OCI-LY3 (cell line): Measurements from ENCODE around the gene REEP3.

ENCODE experiments used
- H2AFZ ChIP-seq: fragments of 200-600, 300-600 bp; shearing (Covaris generic); 2 replicates; pipeline ENCODE4 v1.6.0; 2014; ENCODE audit warnings: antibody characterized with exemption, low read depth, low read length
- H3K27ac ChIP-seq: fragments of 200-600, 300-600 bp; sonication (generic); 2 replicates; pipeline ENCODE4 v1.5.1; 2014; ENCODE audit warnings: mild to moderate bottlenecking, low read length, moderate library complexity, mixed read lengths
- H3K27me3 ChIP-seq: fragments of 200-600, 300-600 bp; sonication (generic); 2 replicates; pipeline ENCODE4 v1.6.1; 2014; ENCODE audit warnings: low read depth, low read length, mixed read lengths
- H3K36me3 ChIP-seq: fragments of 200-600, 300-600 bp; sonication (generic); replicated peaks from 2 replicates; pipeline ENCODE3; 2014; ENCODE audit warnings: low read depth, low read length, mixed read lengths
- H3K4me1 ChIP-seq: fragments of 300-600, 200-600 bp; sonication (generic); 2 replicates; pipeline ENCODE4 v1.6.1; 2014; ENCODE audit warnings: low read length, mixed read lengths
- H3K4me2 ChIP-seq: fragments of 200-600, 300-600 bp; sonication (generic); 2 replicates; pipeline ENCODE4 v1.6.1; 2014; ENCODE audit warnings: low read length, mixed read lengths
- H3K4me3 ChIP-seq: fragments of 300-600, 200-600 bp; sonication (generic); 2 replicates; pipeline ENCODE4 v1.5.1; 2014; ENCODE audit warnings: antibody characterized with exemption, mild to moderate bottlenecking, low read length, moderate library complexity
- H3K79me2 ChIP-seq: fragments of 300-600, 200-600 bp; shearing (Covaris generic); 2 replicates; pipeline ENCODE4 v1.6.1; 2014; ENCODE audit warnings: mild to moderate bottlenecking, low read length, mixed read lengths
- H3K9ac ChIP-seq: fragments of 300-600, 200-600 bp; shearing (Covaris generic); 2 replicates; pipeline ENCODE4 v1.6.0; 2014; ENCODE audit warnings: mild to moderate bottlenecking, low read length, moderate library complexity
- H3K9me3 ChIP-seq: fragments of 200-600, 300-600 bp; shearing (Covaris generic); 2 replicates; pipeline ENCODE4 v1.6.1; 2014; ENCODE audit warnings: low read length, mixed read lengths; ENCODE audit not compliant: insufficient read depth
- H4K20me1 ChIP-seq: fragments of 200-600, 300-600 bp; sonication (generic); 2 replicates; pipeline ENCODE4 v1.6.1; 2016; ENCODE audit warnings: low read length, mixed read lengths; ENCODE audit not compliant: insufficient read depth
- CTCF ChIP-seq: fragments of 200-600, 300-600 bp; sonication (generic); IDR thresholded peaks from 2 replicates; pipeline ENCODE4 v1.5.1; 2014; ENCODE audit warnings: antibody characterized with exemption, low read length, low read depth
- EZH2phosphoT487 ChIP-seq: fragments of 200-600 bp; shearing (Covaris generic); IDR thresholded peaks from 2 replicates; pipeline ENCODE4 v1.6.1; 2018; ENCODE audit warnings: antibody characterized with exemption, mixed run types, low read depth

REEP3 gene

DNA sequence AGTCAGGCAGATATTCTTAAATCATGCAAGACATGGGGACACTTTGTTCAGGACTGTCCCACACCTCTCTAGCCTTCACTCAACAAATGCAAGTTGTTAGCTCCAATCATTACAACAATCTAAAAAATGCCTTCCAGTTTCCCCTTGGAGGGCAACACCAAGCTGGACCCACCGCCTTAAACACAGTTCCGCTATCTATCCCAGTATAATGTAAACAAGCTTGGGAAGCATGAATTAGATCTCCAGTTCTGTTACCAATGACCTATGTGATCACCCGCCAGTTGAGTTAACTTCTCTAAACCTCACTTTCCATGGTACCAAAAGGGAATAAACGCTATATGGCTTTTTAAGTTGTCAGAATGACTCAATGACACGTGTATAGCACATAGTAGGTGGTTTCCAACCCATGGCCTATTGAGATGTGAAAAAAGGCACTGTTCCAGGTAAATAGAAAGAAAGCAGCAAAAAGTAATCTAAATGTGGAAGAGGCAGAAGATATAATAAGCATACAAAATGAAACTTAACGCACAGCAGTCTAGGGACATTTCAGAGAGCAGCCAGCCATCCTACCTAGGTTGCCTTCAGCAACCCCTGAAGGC, 2.4 kb upstream of the REEP3 start:
- H2AFZ ChIP-seq: no peak overlapping the region
- H3K4me3 ChIP-seq: no peak overlapping the region
- H3K79me2 ChIP-seq: peaks cover 93% of the 10 kb centered on the region
- TF ChIP-seq CTCF (no peak), EZH2phosphoT487 (no peak)
- no peaks in the 10 kb centered on the region for H4K20me1 ChIP-seq
- H3K36me3 ChIP-seq: no peaks in the 10 kb centered on the region
- H3K9ac ChIP-seq: no peak overlapping the region
- no peak overlapping the region for H3K4me2 ChIP-seq
- peaks cover 6% of the 10 kb centered on the region; the same call in 1 of the 2 replicates for H3K9me3 ChIP-seq
- peaks cover 26% of the 10 kb centered on the region for H3K4me1 ChIP-seq
- no peak overlapping the region for H3K27ac ChIP-seq
- H3K27me3 ChIP-seq: no peaks in the 10 kb centered on the region

DNA sequence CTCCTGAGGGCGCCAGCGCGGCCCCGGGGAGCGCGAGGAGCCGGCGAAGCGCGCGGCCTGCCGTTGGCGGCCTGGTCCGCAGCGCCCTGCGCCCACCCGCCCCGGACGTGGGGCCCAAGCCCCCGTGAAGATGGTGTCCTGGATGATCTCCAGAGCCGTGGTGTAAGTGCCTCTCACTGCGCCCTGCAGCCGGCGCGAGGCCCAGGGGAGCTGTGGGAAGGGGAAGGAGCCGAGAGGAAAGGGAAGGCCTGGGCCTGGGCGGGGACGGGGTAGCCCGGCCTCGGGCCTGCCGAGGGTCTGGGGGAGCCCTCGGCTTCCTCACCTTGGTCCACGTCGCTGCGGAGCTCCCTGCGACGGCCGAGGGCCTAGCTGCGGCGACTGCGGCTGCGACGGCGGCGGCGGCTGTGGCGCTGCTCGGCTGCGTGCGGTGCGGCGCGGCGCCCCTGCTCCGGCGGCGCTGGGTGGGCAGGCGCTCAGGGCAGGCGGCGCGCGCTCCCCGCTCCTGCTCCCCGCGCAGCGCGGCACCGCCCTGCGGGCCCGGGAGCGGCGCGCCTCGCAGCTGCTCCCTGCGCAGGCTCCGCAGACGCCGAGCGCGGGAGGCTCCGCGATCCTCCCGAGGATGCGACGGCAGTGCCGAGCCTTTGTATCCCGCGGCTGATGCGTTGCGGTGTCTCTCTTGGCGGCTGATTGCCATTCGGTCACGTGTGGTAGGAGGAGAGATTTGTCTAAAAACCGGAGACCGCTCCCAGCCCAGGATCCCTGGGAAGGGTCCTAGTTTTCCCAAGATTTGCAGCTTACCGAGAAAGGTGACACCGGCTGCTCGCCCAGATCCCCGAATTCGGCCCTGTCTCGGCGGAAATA, 445 bp downstream of the REEP3 start:
- no peak for TF ChIP-seq CTCF
- no peak for TF ChIP-seq EZH2phosphoT487
- H3K4me3 ChIP-seq: peak overlapping the region; percentile 78
- H3K4me1 ChIP-seq: peaks cover 18% of the 10 kb centered on the region
- peaks cover 65% of the 10 kb centered on the region for H3K79me2 ChIP-seq
- peak overlapping the region; percentile 80 for H3K4me2 ChIP-seq
- H2AFZ ChIP-seq: peak overlapping the region; percentile 56
- peak overlapping the region; percentile 73 for H3K27ac ChIP-seq
- no peaks in the 10 kb centered on the region for H3K27me3 ChIP-seq
- peak overlapping the region; percentile 88 for H3K9ac ChIP-seq
- H4K20me1 ChIP-seq: no peaks in the 10 kb centered on the region
- no peaks in the 10 kb centered on the region for H3K36me3 ChIP-seq
- no peaks in the 10 kb centered on the region for H3K9me3 ChIP-seq

- Histone ChIP-seq H3K9me3 (no peaks in the 10 kb centered on the region), H3K4me1 (peaks cover 18% of the 10 kb centered on the region), H3K9ac (peak overlapping the region; percentile 88), H4K20me1 (no peaks in the 10 kb centered on the region), H3K27ac (peak overlapping the region; percentile 73; the same call in 1 of the 2 replicates), H3K79me2 (peaks cover 58% of the 10 kb centered on the region), H3K36me3 (no peaks in the 10 kb centered on the region), H3K4me2 (peak overlapping the region; percentile 80), H2AFZ (peak overlapping the region; percentile 55), H3K4me3 (peak overlapping the region; percentile 78), H3K27me3 (no peaks in the 10 kb centered on the region)
- TF ChIP-seq CTCF (no peak), EZH2phosphoT487 (no peak)
Observed at GRCh38 chr10:63522277-63522687, 1.1 kb downstream of the REEP3 start.

DNA sequence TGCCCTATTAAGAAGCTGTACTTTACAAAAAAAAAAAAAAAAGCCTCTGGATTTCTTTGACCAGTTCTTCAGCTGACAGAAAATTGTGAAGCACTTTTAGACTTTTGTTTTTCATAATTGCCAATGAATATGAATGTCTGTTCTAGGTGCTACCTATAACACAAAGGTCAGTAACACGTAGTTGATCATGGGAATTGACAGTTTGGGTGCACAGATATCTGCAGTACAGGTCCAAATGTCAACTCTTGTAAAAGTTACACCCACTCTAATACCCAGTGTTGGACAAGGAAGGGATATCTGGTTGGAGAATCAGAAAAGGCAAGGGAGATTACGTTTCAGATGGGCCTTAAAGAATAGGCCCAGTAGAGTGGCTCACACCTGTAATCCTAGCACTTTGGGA, 1.8 kb downstream of the REEP3 start:
- TF ChIP-seq CTCF (no peak), EZH2phosphoT487 (no peak)
- H3K4me3 ChIP-seq: no peak overlapping the region
- no peaks in the 10 kb centered on the region for H3K27me3 ChIP-seq
- no peaks in the 10 kb centered on the region for H3K9me3 ChIP-seq
- peak overlapping the region; percentile 80 for H3K4me2 ChIP-seq
- no peak overlapping the region for H2AFZ ChIP-seq
- H3K36me3 ChIP-seq: no peaks in the 10 kb centered on the region
- H3K9ac ChIP-seq: no peak overlapping the region
- H3K27ac ChIP-seq: no peak overlapping the region
- H3K4me1 ChIP-seq: peaks cover 18% of the 10 kb centered on the region
- H3K79me2 ChIP-seq: peaks cover 51% of the 10 kb centered on the region
- no peaks in the 10 kb centered on the region for H4K20me1 ChIP-seq
